OCI-LY3 (cell line): Measurements from ENCODE around the gene IAPP.
"Not testable (repeated sequence)": the region's sequence is repeated elsewhere in the genome, so short reads cannot be mapped to it uniquely, and the experiment has no call there.

ENCODE experiments used
- H2AFZ ChIP-seq: fragments of 200-600, 300-600 bp; shearing (Covaris generic); 2 replicates; pipeline ENCODE4 v1.6.0; 2014; ENCODE audit warnings: antibody characterized with exemption, low read depth, low read length
- H3K27ac ChIP-seq: fragments of 200-600, 300-600 bp; sonication (generic); 2 replicates; pipeline ENCODE4 v1.5.1; 2014; ENCODE audit warnings: mild to moderate bottlenecking, low read length, moderate library complexity, mixed read lengths
- H3K27me3 ChIP-seq: fragments of 200-600, 300-600 bp; sonication (generic); 2 replicates; pipeline ENCODE4 v1.6.1; 2014; ENCODE audit warnings: low read depth, low read length, mixed read lengths
- H3K36me3 ChIP-seq: fragments of 200-600, 300-600 bp; sonication (generic); replicated peaks from 2 replicates; pipeline ENCODE3; 2014; ENCODE audit warnings: low read depth, low read length, mixed read lengths
- H3K4me1 ChIP-seq: fragments of 300-600, 200-600 bp; sonication (generic); 2 replicates; pipeline ENCODE4 v1.6.1; 2014; ENCODE audit warnings: low read length, mixed read lengths
- H3K4me2 ChIP-seq: fragments of 200-600, 300-600 bp; sonication (generic); 2 replicates; pipeline ENCODE4 v1.6.1; 2014; ENCODE audit warnings: low read length, mixed read lengths
- H3K4me3 ChIP-seq: fragments of 300-600, 200-600 bp; sonication (generic); 2 replicates; pipeline ENCODE4 v1.5.1; 2014; ENCODE audit warnings: antibody characterized with exemption, mild to moderate bottlenecking, low read length, moderate library complexity
- H3K79me2 ChIP-seq: fragments of 300-600, 200-600 bp; shearing (Covaris generic); 2 replicates; pipeline ENCODE4 v1.6.1; 2014; ENCODE audit warnings: mild to moderate bottlenecking, low read length, mixed read lengths
- H3K9ac ChIP-seq: fragments of 300-600, 200-600 bp; shearing (Covaris generic); 2 replicates; pipeline ENCODE4 v1.6.0; 2014; ENCODE audit warnings: mild to moderate bottlenecking, low read length, moderate library complexity
- H3K9me3 ChIP-seq: fragments of 200-600, 300-600 bp; shearing (Covaris generic); 2 replicates; pipeline ENCODE4 v1.6.1; 2014; ENCODE audit warnings: low read length, mixed read lengths; ENCODE audit not compliant: insufficient read depth
- H4K20me1 ChIP-seq: fragments of 200-600, 300-600 bp; sonication (generic); 2 replicates; pipeline ENCODE4 v1.6.1; 2016; ENCODE audit warnings: low read length, mixed read lengths; ENCODE audit not compliant: insufficient read depth
- EZH2phosphoT487 ChIP-seq: fragments of 200-600 bp; shearing (Covaris generic); IDR thresholded peaks from 2 replicates; pipeline ENCODE4 v1.6.1; 2018; ENCODE audit warnings: antibody characterized with exemption, mixed run types, low read depth
- TF ChIP-seq, protein P1 (sequence below): fragments of 200-600, 300-600 bp; sonication (generic); IDR thresholded peaks from 2 replicates; pipeline ENCODE4 v1.5.1; 2014; ENCODE audit warnings: antibody characterized with exemption, low read length, low read depth

Gene IAPP

DNA sequence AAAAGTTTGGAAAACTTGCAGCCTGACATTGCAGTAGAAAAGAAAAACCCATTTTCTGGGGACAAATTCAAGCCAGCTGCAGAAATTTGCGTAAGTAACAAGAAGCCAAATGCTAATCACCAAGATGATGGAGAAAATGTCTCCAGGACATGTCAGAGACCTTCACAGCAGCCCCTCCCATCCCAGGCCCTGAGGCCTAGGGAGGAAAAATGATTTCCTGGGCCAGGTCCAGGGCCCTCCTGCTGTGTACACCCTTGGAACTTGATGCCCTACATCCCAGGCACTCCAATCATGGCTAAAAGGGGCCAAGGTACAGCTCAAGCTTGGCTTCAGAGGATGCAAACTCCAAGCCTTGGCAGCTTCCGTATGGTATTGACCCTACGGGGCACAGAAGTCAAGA lies 14.5 kb downstream of the IAPP start:
- Histone ChIP-seq H3K4me2 (no peak overlapping the region), H3K4me3 (no peak overlapping the region), H3K79me2 (no peaks in the 10 kb centered on the region), H3K27me3 (no peaks in the 10 kb centered on the region), H3K4me1 (no peaks in the 10 kb centered on the region), H4K20me1 (no peaks in the 10 kb centered on the region), H3K27ac (no peak overlapping the region), H3K9ac (no peak overlapping the region), H2AFZ (no peak overlapping the region), H3K36me3 (no peaks in the 10 kb centered on the region), H3K9me3 (no peaks in the 10 kb centered on the region)
- TF ChIP-seq EZH2phosphoT487: no peak
- TF ChIP-seq, protein P1, sequence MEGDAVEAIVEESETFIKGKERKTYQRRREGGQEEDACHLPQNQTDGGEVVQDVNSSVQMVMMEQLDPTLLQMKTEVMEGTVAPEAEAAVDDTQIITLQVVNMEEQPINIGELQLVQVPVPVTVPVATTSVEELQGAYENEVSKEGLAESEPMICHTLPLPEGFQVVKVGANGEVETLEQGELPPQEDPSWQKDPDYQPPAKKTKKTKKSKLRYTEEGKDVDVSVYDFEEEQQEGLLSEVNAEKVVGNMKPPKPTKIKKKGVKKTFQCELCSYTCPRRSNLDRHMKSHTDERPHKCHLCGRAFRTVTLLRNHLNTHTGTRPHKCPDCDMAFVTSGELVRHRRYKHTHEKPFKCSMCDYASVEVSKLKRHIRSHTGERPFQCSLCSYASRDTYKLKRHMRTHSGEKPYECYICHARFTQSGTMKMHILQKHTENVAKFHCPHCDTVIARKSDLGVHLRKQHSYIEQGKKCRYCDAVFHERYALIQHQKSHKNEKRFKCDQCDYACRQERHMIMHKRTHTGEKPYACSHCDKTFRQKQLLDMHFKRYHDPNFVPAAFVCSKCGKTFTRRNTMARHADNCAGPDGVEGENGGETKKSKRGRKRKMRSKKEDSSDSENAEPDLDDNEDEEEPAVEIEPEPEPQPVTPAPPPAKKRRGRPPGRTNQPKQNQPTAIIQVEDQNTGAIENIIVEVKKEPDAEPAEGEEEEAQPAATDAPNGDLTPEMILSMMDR: no peak

DNA sequence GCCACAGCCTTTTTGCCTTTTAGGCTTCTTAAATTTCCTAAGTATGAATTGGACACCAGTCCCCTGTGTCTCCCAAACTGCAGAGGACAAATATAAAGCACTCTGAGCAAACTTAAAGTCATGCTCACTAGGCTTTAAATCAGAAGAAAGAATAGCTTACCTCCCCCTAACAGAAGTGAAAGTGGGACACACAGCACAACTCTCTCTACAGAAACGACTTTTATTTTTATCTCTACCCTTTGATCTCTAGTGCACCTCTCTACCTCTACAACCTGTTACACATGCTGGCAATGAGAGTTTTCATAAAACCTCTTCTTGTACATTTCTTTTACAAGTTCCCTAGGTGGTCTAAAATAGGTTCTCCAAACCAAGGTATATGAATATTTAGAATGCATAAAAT lies 19.7 kb downstream of the IAPP start:
- Histone ChIP-seq H3K27ac (no peak overlapping the region), H3K27me3 (no peaks in the 10 kb centered on the region), H4K20me1 (no peaks in the 10 kb centered on the region), H3K9ac (no peak overlapping the region), H3K4me3 (no peak overlapping the region), H3K4me1 (no peaks in the 10 kb centered on the region), H2AFZ (no peak overlapping the region), H3K36me3 (no peaks in the 10 kb centered on the region), H3K79me2 (no peaks in the 10 kb centered on the region), H3K4me2 (no peak overlapping the region), H3K9me3 (no peaks in the 10 kb centered on the region)
- TF ChIP-seq, protein P1: no peak
- no peak for TF ChIP-seq EZH2phosphoT487

DNA sequence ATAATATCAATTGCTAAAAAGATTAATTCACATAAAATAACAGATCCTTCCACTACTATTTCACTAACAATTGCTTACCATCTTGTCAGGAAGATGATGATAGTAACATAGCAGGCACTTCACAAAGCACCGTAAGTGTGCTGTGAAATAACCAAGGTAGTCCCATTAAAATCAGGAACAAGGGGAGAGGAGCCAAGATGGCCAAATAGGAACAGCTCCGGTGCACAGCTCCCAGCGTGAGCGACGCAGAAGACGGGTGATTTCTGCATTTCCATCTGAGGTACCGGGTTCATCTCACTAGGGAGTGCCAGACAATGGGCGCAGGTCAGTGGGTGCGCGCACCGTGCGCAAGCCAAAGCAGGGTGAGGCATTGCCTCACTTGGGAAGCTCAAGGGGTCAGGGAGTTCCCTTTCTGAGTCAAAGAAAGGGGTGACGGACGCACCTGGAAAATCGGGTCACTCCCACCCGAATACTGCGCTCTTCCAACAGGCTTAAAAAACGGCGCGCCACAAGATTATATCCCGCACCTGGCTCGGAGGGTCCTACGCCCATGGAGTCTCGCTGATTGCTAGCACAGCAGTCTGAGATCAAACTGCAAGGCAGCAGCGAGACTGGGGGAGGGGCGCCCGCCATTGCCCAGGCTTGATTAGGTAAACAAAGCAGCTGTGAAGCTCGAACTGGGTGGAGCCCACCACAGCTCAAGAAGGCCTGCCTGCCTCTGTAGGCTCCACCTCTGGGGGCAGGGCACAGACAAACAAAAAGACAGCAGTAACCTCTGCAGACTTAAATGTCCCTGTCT lies 22.3 kb downstream of the IAPP start:
- H3K27ac ChIP-seq, H3K4me3 ChIP-seq, H3K4me1 ChIP-seq: not testable (repeated sequence)

DNA sequence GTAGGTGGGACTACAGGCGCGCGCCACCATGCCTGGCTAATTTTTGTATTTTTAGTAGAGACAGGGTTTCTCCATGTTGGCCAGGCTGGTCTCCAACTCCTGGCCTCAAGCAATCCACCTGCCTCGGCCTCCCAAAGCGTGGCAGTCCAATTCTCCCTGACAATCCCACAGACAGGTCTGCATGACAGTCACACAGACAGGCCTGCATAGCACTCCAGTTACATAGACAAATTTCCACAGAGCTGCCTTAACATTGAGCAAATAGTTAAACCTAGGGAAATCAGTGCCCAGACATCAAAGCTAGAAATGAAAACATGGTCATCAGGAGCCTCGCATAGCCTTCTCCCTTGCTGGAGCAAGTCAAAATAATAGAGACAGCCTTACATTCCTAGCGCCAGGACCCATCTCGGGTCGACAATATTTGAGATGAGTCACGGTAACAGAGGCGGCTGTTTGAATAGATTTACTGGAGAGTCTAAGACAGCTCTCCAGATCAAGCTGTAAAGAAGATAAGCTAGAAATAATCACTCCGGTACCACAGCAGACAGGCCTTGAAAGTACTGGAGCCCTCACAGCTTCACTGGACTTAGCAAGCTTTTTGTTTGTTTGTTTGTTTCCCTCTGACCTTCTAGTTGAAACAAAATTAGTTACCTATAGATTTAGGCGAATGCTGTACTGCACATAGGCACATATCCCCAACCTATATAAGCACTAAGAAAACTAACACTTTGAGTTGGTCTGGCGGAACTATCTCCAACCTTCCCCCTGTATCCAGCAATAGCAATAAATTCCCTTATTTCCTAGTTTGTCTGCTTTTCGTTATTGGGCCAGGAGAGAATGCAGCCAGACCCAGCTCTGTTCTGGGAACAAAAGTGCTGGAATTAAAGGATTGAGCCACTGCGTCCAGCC lies 40.9 kb downstream of the IAPP start:
- Histone ChIP-seq H3K79me2 (no peaks in the 10 kb centered on the region), H3K4me1 (no peaks in the 10 kb centered on the region), H3K9me3 (no peaks in the 10 kb centered on the region), H3K27me3 (no peaks in the 10 kb centered on the region), H3K4me2 (no peak overlapping the region), H4K20me1 (no peaks in the 10 kb centered on the region), H3K36me3 (no peaks in the 10 kb centered on the region), H3K27ac (no peak overlapping the region), H3K4me3 (no peak overlapping the region), H3K9ac (no peak overlapping the region), H2AFZ (no peak overlapping the region)
- TF ChIP-seq EZH2phosphoT487: no peak
- TF ChIP-seq, protein P1: no peak

More for the DNA sequence above, 22.3 kb downstream of the IAPP start:
- H3K9me3 ChIP-seq, H3K27me3 ChIP-seq, H4K20me1 ChIP-seq, H3K4me2 ChIP-seq, H3K79me2 ChIP-seq, H2AFZ ChIP-seq, H3K36me3 ChIP-seq, H3K9ac ChIP-seq: not testable (repeated sequence)
